Measurements from ENCODE around the gene ZFYVE1.

ZFYVE1 gene

DNA sequence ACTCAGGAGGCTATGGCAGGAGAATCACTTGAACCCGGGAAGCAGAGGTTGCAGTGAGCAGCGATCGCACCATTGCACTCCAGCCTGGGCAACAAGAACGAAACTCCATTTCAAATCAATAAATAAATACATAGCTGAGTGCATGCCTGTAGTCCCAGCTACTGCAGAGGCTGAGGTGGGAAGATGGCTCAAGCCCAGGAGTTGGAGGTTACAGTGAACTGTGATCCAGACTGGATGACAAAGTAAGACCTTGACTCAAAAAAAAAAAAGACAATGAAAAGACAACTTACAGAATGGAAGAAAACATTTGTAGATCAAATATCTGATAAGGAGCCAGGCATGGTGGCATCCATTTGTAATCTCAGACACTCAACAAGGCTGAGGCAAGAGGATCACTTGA is 27.6 kb downstream of the ZFYVE1 start:
- no peaks in the 10 kb centered on the region for H3K27me3 ChIP-seq (ENCODE audit: control insufficient read depth, insufficient read depth, low read length)
- no peaks in the 10 kb centered on the region for H3K4me1 ChIP-seq (ENCODE audit: control insufficient read depth, low read depth, low read length)
- no peak overlapping the region for H3K9ac ChIP-seq (ENCODE audit: low read length)
- H3K9me3 ChIP-seq (ENCODE audit: control insufficient read depth, low read depth, low read length): no peaks in the 10 kb centered on the region
- H3K4me3 ChIP-seq (ENCODE audit: low read length): no peak overlapping the region
- H3K36me3 ChIP-seq (ENCODE audit: control insufficient read depth, low read depth, low read length): peaks cover 5% of the 10 kb centered on the region
- no peak overlapping the region for H3K27ac ChIP-seq (ENCODE audit: low read length)

GRCh38 chr14:72998252-72998903 is 28.5 kb downstream of the ZFYVE1 start:
- Histone ChIP-seq H3K4me3 (ENCODE audit: low read length) (no peak overlapping the region), H3K27ac (ENCODE audit: low read length) (no peak overlapping the region), H3K9me3 (ENCODE audit: control insufficient read depth, low read depth, low read length) (no peaks in the 10 kb centered on the region), H3K27me3 (ENCODE audit: control insufficient read depth, insufficient read depth, low read length) (no peaks in the 10 kb centered on the region), H3K4me1 (ENCODE audit: control insufficient read depth, low read depth, low read length) (no peaks in the 10 kb centered on the region), H3K9ac (ENCODE audit: low read length) (no peak overlapping the region), H3K36me3 (ENCODE audit: control insufficient read depth, low read depth, low read length) (peaks cover 5% of the 10 kb centered on the region)

DNA sequence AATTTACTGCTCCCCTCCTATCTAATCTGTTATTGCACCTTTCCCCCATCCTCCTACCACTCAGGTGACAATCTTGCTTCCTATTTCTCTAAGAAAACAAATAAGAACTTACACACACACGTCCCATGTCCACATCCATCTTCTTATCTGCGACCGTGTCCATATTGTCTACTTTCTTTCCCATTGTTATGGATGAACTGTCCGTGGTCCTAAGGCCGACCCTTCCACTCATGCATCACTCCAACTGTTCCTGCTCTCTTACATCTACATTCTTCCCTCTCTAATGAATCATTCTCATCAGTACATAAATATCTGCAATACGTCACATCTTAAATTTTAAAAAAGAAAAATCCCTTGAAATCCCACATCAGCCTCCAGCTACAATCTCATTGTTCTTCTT is 30.0 kb downstream of the ZFYVE1 start:
- no peaks in the 10 kb centered on the region for H3K27me3 ChIP-seq (ENCODE audit: control insufficient read depth, insufficient read depth, low read length)
- no peak overlapping the region for H3K9ac ChIP-seq (ENCODE audit: low read length)
- H3K36me3 ChIP-seq (ENCODE audit: control insufficient read depth, low read depth, low read length): peaks cover 5% of the 10 kb centered on the region
- no peaks in the 10 kb centered on the region for H3K9me3 ChIP-seq (ENCODE audit: control insufficient read depth, low read depth, low read length)
- H3K27ac ChIP-seq (ENCODE audit: low read length): no peak overlapping the region
- no peak overlapping the region for H3K4me3 ChIP-seq (ENCODE audit: low read length)
- no peaks in the 10 kb centered on the region for H3K4me1 ChIP-seq (ENCODE audit: control insufficient read depth, low read depth, low read length)

DNA sequence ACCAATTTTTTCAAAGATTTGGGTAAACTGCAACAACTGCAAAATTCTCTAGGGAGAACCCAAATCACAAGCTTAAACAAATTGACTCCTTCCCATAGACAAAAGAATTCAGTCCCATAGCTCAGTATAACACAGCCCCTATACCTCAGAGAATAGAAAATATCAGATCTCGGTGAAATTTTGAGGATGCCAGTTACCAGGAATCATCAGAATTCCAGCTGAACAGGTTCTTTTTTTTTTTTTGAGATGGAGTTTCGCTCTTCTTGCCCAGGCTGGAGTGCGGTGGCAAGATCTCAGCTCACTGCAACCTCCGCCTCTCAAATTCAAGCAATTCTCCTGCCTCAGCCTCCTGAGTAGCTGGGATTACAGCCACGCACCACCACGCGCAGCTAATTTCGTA is 36.7 kb downstream of the ZFYVE1 start:
- Histone ChIP-seq H3K36me3 (ENCODE audit: control insufficient read depth, low read depth, low read length) (no peaks in the 10 kb centered on the region), H3K4me3 (ENCODE audit: low read length) (no peak overlapping the region), H3K9me3 (ENCODE audit: control insufficient read depth, low read depth, low read length) (no peaks in the 10 kb centered on the region), H3K9ac (ENCODE audit: low read length) (no peak overlapping the region), H3K27ac (ENCODE audit: low read length) (no peak overlapping the region), H3K4me1 (ENCODE audit: control insufficient read depth, low read depth, low read length) (no peaks in the 10 kb centered on the region), H3K27me3 (ENCODE audit: control insufficient read depth, insufficient read depth, low read length) (no peaks in the 10 kb centered on the region)

GRCh38 chr14:72986857-72987256 is 40.0 kb downstream of the ZFYVE1 start:
- no peaks in the 10 kb centered on the region for H3K27me3 ChIP-seq (ENCODE audit: control insufficient read depth, insufficient read depth, low read length)
- no peaks in the 10 kb centered on the region for H3K4me1 ChIP-seq (ENCODE audit: control insufficient read depth, low read depth, low read length)
- H3K9ac ChIP-seq (ENCODE audit: low read length): no peak overlapping the region
- no peaks in the 10 kb centered on the region for H3K36me3 ChIP-seq (ENCODE audit: control insufficient read depth, low read depth, low read length)
- H3K4me3 ChIP-seq (ENCODE audit: low read length): no peak overlapping the region
- no peaks in the 10 kb centered on the region for H3K9me3 ChIP-seq (ENCODE audit: control insufficient read depth, low read depth, low read length)
- H3K27ac ChIP-seq (ENCODE audit: low read length): no peak overlapping the region

DNA sequence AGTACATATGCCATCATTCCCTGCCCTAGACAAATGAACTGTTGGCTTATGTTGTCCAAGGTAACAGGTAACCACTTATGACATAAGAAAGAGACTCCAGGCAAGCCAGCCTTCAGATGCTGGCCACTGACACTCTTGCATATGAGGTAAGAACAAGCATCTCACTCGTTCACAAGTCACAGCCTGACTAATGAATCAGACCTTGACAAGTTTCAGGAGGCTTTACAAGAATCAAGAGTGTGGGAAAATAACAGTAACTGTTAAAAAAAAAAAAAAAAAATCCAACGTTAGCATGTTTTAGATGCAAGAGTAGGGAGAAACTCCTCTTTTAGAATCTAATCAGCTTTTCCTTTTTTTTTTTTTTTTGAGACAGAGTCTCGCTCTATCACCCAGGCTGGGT is 40.7 kb downstream of the ZFYVE1 start:
- Histone ChIP-seq H3K4me3 (ENCODE audit: low read length) (no peak overlapping the region), H3K36me3 (ENCODE audit: control insufficient read depth, low read depth, low read length) (no peaks in the 10 kb centered on the region), H3K4me1 (ENCODE audit: control insufficient read depth, low read depth, low read length) (no peaks in the 10 kb centered on the region), H3K27ac (ENCODE audit: low read length) (no peak overlapping the region), H3K27me3 (ENCODE audit: control insufficient read depth, insufficient read depth, low read length) (no peaks in the 10 kb centered on the region), H3K9ac (ENCODE audit: low read length) (no peak overlapping the region), H3K9me3 (ENCODE audit: control insufficient read depth, low read depth, low read length) (no peaks in the 10 kb centered on the region)

DNA sequence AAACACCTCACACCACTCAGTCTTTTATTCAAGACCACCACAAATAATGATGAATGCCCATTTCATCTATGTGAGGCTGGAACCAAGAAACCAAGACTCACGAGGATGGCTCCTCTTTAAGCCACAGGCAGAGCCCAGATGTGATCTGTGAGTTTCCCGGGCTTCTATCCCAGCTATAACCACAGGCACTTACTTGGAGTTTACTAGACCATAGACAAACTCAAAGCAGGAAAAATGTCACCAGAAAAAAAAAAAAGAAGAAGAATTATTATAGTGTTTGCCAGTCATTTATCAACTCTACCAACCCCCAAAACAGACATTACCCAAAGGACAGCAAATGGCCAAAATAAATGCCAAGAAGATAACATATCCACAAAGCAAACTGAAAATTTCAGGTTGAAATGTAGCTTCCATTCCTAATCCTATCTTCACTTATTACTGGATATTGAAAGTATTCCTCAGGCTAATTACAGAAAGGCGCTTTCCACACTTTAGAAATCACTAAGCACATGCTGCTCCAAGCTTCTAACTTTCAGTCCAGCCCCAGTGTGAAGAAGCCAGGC is 44.7 kb downstream of the ZFYVE1 start:
- no peaks in the 10 kb centered on the region for H3K36me3 ChIP-seq (ENCODE audit: control insufficient read depth, low read depth, low read length)

GRCh38 chr14:72980863-72981262 is 46.0 kb downstream of the ZFYVE1 start:
- Histone ChIP-seq H3K9me3 (ENCODE audit: control insufficient read depth, low read depth, low read length) (no peaks in the 10 kb centered on the region), H3K36me3 (ENCODE audit: control insufficient read depth, low read depth, low read length) (no peaks in the 10 kb centered on the region), H3K4me1 (ENCODE audit: control insufficient read depth, low read depth, low read length) (peaks cover 4% of the 10 kb centered on the region), H3K27ac (ENCODE audit: low read length) (no peak overlapping the region), H3K4me3 (ENCODE audit: low read length) (no peak overlapping the region), H3K27me3 (ENCODE audit: control insufficient read depth, insufficient read depth, low read length) (no peaks in the 10 kb centered on the region), H3K9ac (ENCODE audit: low read length) (no peak overlapping the region)

More for the DNA sequence above, 44.7 kb downstream of the ZFYVE1 start:
- Histone ChIP-seq H3K4me1 (ENCODE audit: control insufficient read depth, low read depth, low read length) (peaks cover 4% of the 10 kb centered on the region), H3K9ac (ENCODE audit: low read length) (no peak overlapping the region), H3K27ac (ENCODE audit: low read length) (no peak overlapping the region), H3K4me3 (ENCODE audit: low read length) (no peak overlapping the region), H3K27me3 (ENCODE audit: control insufficient read depth, insufficient read depth, low read length) (no peaks in the 10 kb centered on the region), H3K9me3 (ENCODE audit: control insufficient read depth, low read depth, low read length) (no peaks in the 10 kb centered on the region)

- peaks cover 3% of the 10 kb centered on the region for H3K36me3 ChIP-seq (ENCODE audit: control insufficient read depth, low read depth, low read length)
- no peak overlapping the region for H3K9ac ChIP-seq (ENCODE audit: low read length)
- H3K4me1 ChIP-seq (ENCODE audit: control insufficient read depth, low read depth, low read length): peaks cover 4% of the 10 kb centered on the region
- H3K4me3 ChIP-seq (ENCODE audit: low read length): no peak overlapping the region
- H3K27me3 ChIP-seq (ENCODE audit: control insufficient read depth, insufficient read depth, low read length): no peaks in the 10 kb centered on the region
- H3K27ac ChIP-seq (ENCODE audit: low read length): no peak overlapping the region
- no peaks in the 10 kb centered on the region for H3K9me3 ChIP-seq (ENCODE audit: control insufficient read depth, low read depth, low read length)
These were observed 48.0 kb downstream of the ZFYVE1 start for GRCh38 chr14:72978856-72979255.

GRCh38 chr14:72975770-72976169 is 51.1 kb downstream of the ZFYVE1 start:
- no peak overlapping the region for H3K4me3 ChIP-seq (ENCODE audit: low read length)
- H3K36me3 ChIP-seq (ENCODE audit: control insufficient read depth, low read depth, low read length): peaks cover 3% of the 10 kb centered on the region
- no peak overlapping the region for H3K9ac ChIP-seq (ENCODE audit: low read length)
- no peak overlapping the region for H3K27ac ChIP-seq (ENCODE audit: low read length)
- peaks cover under 1% of the 10 kb centered on the region for H3K4me1 ChIP-seq (ENCODE audit: control insufficient read depth, low read depth, low read length)
- H3K27me3 ChIP-seq (ENCODE audit: control insufficient read depth, insufficient read depth, low read length): no peaks in the 10 kb centered on the region
- no peaks in the 10 kb centered on the region for H3K9me3 ChIP-seq (ENCODE audit: control insufficient read depth, low read depth, low read length)

DNA sequence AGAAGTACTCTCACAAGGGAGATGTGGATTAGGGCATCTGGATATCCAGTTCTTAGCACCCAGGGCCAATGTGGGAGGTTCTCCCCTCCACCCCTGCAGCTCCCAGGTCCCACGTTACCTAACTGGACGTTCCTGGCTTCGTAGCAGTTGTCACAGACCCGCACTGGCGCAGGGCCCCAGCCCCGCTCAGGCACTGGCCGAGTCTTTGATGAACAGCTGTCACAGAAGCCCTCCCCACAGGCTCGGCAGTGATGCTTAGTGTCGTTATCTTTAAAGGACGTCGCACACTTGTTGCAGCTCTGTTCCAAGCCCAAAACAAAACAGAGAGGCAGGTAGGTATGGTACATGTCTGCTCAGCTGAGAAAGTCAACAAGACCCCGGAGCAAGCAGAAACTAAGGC is 52.2 kb downstream of the ZFYVE1 start:
- Histone ChIP-seq H3K9me3 (ENCODE audit: control insufficient read depth, low read depth, low read length) (no peaks in the 10 kb centered on the region), H3K27me3 (ENCODE audit: control insufficient read depth, insufficient read depth, low read length) (no peaks in the 10 kb centered on the region), H3K9ac (ENCODE audit: low read length) (no peak overlapping the region), H3K27ac (ENCODE audit: low read length) (no peak overlapping the region), H3K4me1 (ENCODE audit: control insufficient read depth, low read depth, low read length) (no peaks in the 10 kb centered on the region), H3K4me3 (ENCODE audit: low read length) (no peak overlapping the region), H3K36me3 (ENCODE audit: control insufficient read depth, low read depth, low read length) (peaks cover 3% of the 10 kb centered on the region)

GRCh38 chr14:72970824-72971434 is 56.0 kb downstream of the ZFYVE1 start:
- no peak overlapping the region for H3K9ac ChIP-seq (ENCODE audit: low read length)

More at GRCh38 chr14:72970824-72971434, 56.0 kb downstream of the ZFYVE1 start:
- Histone ChIP-seq H3K9me3 (ENCODE audit: control insufficient read depth, low read depth, low read length) (no peaks in the 10 kb centered on the region), H3K36me3 (ENCODE audit: control insufficient read depth, low read depth, low read length) (peaks cover 9% of the 10 kb centered on the region), H3K4me3 (ENCODE audit: low read length) (no peak overlapping the region), H3K27ac (ENCODE audit: low read length) (no peak overlapping the region), H3K27me3 (ENCODE audit: control insufficient read depth, insufficient read depth, low read length) (no peaks in the 10 kb centered on the region), H3K4me1 (ENCODE audit: control insufficient read depth, low read depth, low read length) (no peaks in the 10 kb centered on the region)

All from iPS-18a (cell line).